Tibial nerve (tissue), 4 donors: ENCODE data around the gene DHX32. TPM values are rescaled to one million over a fixed set of nuclear protein-coding genes. Genes with fewer than 3 reads are reported as not detected.
"Not testable (repeated sequence)": the region's sequence is repeated elsewhere in the genome, so short reads cannot be mapped to it uniquely, and the experiment has no call there.

Experiments used
- DNase-seq, 2 donors: peaks; one replicate each; pipeline ENCODE4 v3.0.0-alpha.2; 2019; ENCODE audit warnings: low spot score in 2 of 2
- H3K27ac ChIP-seq, 4 donors: fragments of 200-600 bp; sonication (generic) in 3 of 4; one replicate each; pipeline ENCODE4 v1.5.1; 2017 to 2019; ENCODE audit warnings: mild to moderate bottlenecking in 1 of 4
- H3K27me3 ChIP-seq, 2 donors: fragments of 200-600 bp; sonication (generic) in 1 of 2; one replicate each; pipeline versions ENCODE4 v1.5.1 to v1.6.0; 2017 to 2019
- H3K36me3 ChIP-seq, 3 donors: fragments of 200-600 bp; sonication (generic); one replicate each; pipeline ENCODE4 v1.5.1; 2018 to 2019
- H3K4me1 ChIP-seq, 4 donors: fragments of 200-600 bp; sonication (generic) in 3 of 4; one replicate each; pipeline ENCODE4 v1.5.1; 2017 to 2019
- H3K4me3 ChIP-seq, 4 donors: fragments of 200-600 bp; sonication (generic) in 3 of 4; one replicate each; pipeline ENCODE4 v1.5.1; 2017 to 2019; ENCODE audit warnings: mild to moderate bottlenecking in 1 of 4, moderate library complexity in 1 of 4
- H3K9me3 ChIP-seq, 4 donors: fragments of 200-600 bp; sonication (generic) in 3 of 4; one replicate each; pipeline ENCODE4 v1.5.1; 2017 to 2019
- EP300 ChIP-seq, 2 donors: sonication (generic); formaldehyde crosslinking; IDR thresholded peaks; one replicate each; pipeline ENCODE4 v1.6.1; 2017; ENCODE audit warnings: antibody characterized with exemption in 2 of 2, mild to moderate bottlenecking in 1 of 2
- POLR2A ChIP-seq, 2 donors: fragments of 450-650 bp; IDR thresholded peaks; one replicate each; pipeline ENCODE4 v1.6.1; 2017; ENCODE audit warnings: antibody characterized with exemption in 2 of 2, mild to moderate bottlenecking in 2 of 2, moderate library complexity in 2 of 2
- WGBS, 2 donors: methylation state at CpG; one replicate each; pipeline ENCODE4 v1.1.5; 2018; 5-methylcytosine and 5-hydroxymethylcytosine counted together
- total RNA-seq, 4 donors: library from RNA; depleted of rRNA; stranded (reverse); fragments of >200 nt; gene quantifications; one replicate each; pipeline ENCODE4 v1.1.0, GENCODE V29; 2016
- TF ChIP-seq, protein P1 (sequence below), 5 experiments: fragments of 200-600 bp in 3 of 5; fragments of 450-650 bp in 2 of 5; sonication (generic) in 3 of 5; IDR thresholded peaks; one replicate each; pipeline ENCODE4 v1.5.1; 2016 to 2019; ENCODE audit warnings: antibody characterized with exemption in 5 of 5, mild to moderate bottlenecking in 3 of 5, moderate library complexity in 2 of 5

Gene DHX32, protein sequence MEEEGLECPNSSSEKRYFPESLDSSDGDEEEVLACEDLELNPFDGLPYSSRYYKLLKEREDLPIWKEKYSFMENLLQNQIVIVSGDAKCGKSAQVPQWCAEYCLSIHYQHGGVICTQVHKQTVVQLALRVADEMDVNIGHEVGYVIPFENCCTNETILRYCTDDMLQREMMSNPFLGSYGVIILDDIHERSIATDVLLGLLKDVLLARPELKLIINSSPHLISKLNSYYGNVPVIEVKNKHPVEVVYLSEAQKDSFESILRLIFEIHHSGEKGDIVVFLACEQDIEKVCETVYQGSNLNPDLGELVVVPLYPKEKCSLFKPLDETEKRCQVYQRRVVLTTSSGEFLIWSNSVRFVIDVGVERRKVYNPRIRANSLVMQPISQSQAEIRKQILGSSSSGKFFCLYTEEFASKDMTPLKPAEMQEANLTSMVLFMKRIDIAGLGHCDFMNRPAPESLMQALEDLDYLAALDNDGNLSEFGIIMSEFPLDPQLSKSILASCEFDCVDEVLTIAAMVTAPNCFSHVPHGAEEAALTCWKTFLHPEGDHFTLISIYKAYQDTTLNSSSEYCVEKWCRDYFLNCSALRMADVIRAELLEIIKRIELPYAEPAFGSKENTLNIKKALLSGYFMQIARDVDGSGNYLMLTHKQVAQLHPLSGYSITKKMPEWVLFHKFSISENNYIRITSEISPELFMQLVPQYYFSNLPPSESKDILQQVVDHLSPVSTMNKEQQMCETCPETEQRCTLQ
- total RNA-seq, result 10 to 100 TPM; 12.5 to 19.5 (median 15.8) TPM

DNA sequence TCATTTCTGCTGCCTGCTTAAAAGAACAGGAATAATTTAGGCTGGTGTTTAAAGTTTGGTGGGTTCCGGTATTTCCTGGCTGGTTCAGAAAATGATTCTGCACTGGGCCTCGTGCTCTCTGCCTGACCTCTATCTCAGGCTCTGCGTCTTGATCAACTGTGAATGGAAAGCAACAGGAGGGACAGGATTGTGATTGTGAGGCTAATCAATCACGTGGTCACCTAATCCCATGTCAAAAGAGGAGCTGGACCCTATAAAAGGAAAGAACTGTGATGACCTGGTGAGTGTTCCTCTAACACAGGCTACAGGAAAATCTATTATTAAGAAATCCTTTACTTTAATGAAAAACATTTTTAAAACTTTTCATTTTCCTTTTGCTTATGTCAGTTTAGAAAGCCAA lies at the start of gene DHX32:
TSS of gene DHX32 (minus strand) at position 101 of the 400 bp plus-strand sequence. CDS start 468 bp downstream, outside the sequence.
- H3K4me3 ChIP-seq, result no peak within 1 kb of the TSS
- H3K27me3 ChIP-seq, result no peaks in the 10 kb centered on the region
- H3K9me3 ChIP-seq, result peaks cover 0 to 6% (median 2%) of the 10 kb centered on the region in 4 donors
- TF ChIP-seq EP300 (IDR thresholded peaks at IDR 0.05) (no peak), POLR2A (IDR thresholded peaks at IDR 0.05) (no peak)
- TF ChIP-seq, protein P1, sequence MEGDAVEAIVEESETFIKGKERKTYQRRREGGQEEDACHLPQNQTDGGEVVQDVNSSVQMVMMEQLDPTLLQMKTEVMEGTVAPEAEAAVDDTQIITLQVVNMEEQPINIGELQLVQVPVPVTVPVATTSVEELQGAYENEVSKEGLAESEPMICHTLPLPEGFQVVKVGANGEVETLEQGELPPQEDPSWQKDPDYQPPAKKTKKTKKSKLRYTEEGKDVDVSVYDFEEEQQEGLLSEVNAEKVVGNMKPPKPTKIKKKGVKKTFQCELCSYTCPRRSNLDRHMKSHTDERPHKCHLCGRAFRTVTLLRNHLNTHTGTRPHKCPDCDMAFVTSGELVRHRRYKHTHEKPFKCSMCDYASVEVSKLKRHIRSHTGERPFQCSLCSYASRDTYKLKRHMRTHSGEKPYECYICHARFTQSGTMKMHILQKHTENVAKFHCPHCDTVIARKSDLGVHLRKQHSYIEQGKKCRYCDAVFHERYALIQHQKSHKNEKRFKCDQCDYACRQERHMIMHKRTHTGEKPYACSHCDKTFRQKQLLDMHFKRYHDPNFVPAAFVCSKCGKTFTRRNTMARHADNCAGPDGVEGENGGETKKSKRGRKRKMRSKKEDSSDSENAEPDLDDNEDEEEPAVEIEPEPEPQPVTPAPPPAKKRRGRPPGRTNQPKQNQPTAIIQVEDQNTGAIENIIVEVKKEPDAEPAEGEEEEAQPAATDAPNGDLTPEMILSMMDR (IDR thresholded peaks at IDR 0.05), result no peak
- H3K36me3 ChIP-seq, result peaks cover 0 to 57% (median 0%) of the 10 kb centered on the region in 3 donors
- WGBS, 2 donors, result 50 to 60% methylated on average over 4 of the region's 4 CpGs
- no peaks in the 10 kb centered on the region for H3K4me1 ChIP-seq
- no peak within 1 kb of the TSS for H3K27ac ChIP-seq
- DNase-seq, result no peak

DNA sequence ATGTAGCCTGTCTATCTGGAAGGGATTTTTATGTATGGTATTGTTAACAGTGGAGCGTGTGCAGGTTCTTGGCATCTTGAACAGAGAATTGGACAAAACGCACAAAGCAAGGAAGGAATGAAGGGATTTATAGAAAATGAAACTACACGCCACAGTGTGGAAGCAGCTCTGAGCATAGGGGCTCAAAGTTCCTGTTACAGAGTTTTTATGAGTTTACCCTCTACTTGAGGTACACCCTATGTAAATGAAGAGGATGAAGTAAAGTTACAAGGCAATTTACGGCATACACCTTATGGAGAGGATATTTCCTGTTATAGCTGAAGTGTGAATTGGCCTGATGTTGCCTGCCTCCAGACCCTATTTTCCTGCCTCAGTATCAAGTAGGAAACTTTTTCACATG lies 48.5 kb upstream of the DHX32 start:
- Histone ChIP-seq H3K4me3 (no peak overlapping the region), H3K9me3 (peaks cover 0 to 12% (median 0%) of the 10 kb centered on the region in 4 donors), H3K4me1 (no peaks in the 10 kb centered on the region), H3K27me3 (no peaks in the 10 kb centered on the region), H3K27ac (no peak overlapping the region), H3K36me3 (no peaks in the 10 kb centered on the region)
- TF ChIP-seq, protein P1 (IDR thresholded peaks at IDR 0.05), result no peak
- no peak for TF ChIP-seq POLR2A (IDR thresholded peaks at IDR 0.05)
- no peak for TF ChIP-seq EP300 (IDR thresholded peaks at IDR 0.05)
- whole genome bisulfite sequencing, 2 donors, result 84 to 89% methylated on average over 4 of the region's 4 CpGs
- no peak for DNase-seq

DNA sequence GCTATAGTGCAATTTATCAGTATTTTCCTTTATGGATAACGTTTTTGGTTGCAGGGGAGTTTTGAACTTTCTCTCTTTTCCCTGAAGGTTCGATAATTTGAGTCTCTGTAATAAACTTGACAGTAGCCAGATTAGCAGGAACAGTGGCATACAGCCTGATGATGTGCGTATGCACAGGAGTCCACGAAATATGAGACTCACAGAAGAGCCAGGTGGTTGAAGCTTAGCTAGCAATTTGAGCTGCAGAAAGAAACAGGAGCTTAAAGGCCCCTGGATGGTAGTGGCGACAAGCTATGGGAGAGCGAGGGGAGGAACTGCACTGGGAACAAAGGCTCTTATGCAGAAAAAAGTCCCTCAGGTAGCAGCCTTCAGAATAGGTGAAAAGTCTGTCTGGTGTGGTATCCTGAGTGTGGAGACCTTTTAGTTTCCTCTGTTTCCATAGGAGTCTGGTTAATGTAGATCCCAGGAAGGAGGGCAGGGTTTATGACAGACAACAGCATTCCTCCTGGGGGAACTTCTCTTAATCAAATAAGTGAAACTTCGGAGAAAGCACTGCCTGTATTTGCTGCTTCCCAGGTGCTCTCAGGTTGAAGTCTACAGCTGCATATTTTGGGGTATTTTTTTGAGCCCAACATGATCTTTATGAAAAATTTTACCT lies 48.0 kb upstream of the DHX32 start:
- WGBS, 2 donors, result 71 to 82% methylated on average over 7 of the region's 7 CpGs
- H3K27me3 ChIP-seq, result no peaks in the 10 kb centered on the region
- no peak overlapping the region for H3K27ac ChIP-seq
- no peaks in the 10 kb centered on the region for H3K4me1 ChIP-seq
- no peak overlapping the region for H3K4me3 ChIP-seq
- H3K9me3 ChIP-seq, result peaks cover 0 to 12% (median 0%) of the 10 kb centered on the region in 4 donors
- no peak for DNase-seq
- TF ChIP-seq, protein P1 (IDR thresholded peaks at IDR 0.05), result no peak
- TF ChIP-seq EP300 (IDR thresholded peaks at IDR 0.05) (no peak), POLR2A (IDR thresholded peaks at IDR 0.05) (no peak)
- no peaks in the 10 kb centered on the region for H3K36me3 ChIP-seq

DNA sequence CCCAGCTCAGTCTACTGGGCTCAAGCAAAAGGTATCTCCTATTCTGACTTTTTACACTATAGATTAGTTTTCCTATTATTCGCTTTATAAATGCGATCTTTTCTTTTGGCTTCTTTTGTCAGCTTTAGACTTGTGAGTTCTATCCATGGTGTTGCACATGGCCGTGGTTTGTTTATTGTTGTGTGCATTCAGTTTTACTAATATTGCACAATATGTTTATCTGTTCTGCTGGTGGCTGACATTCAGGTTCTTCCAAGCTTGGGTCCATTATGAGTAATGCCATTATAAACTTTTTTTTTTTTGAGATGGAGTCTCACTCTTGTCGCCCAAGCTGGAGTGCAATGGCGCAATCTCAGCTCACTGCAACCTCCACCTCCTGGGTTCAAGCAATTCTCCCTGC lies 46.2 kb upstream of the DHX32 start:
- H3K27ac ChIP-seq, H3K4me3 ChIP-seq, H3K9me3 ChIP-seq, DNase-seq, H3K36me3 ChIP-seq, H3K27me3 ChIP-seq, H3K4me1 ChIP-seq: not testable (repeated sequence)
- WGBS, 2 donors, result 68 to 78% methylated on average over 5 of the region's 5 CpGs

DNA sequence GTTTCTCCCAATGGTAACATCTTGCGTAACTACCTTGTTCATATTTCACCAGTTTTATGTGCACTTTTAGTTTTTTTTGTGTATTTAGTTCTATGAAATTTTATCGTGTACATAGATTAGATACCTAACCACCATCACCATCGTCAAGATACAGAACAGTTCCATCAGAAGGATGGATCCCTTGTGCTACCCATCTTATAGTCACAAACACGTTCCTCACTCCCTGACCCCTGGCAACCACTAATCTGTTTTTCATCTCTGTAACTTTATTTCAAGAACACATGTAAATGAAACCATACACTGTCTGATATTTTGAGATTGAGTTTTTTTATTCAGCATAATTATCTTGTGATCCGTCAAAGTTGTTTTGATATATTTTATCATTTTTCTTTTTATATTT lies 45.2 kb upstream of the DHX32 start:
- H3K27ac ChIP-seq, result no peak overlapping the region
- no peaks in the 10 kb centered on the region for H3K36me3 ChIP-seq
- WGBS, 2 donors, result 54 to 57% methylated on average over 5 of the region's 5 CpGs
- H3K4me1 ChIP-seq, result no peaks in the 10 kb centered on the region
- no peak for TF ChIP-seq EP300 (IDR thresholded peaks at IDR 0.05)
- TF ChIP-seq, protein P1 (IDR thresholded peaks at IDR 0.05), result no peak
- TF ChIP-seq POLR2A (IDR thresholded peaks at IDR 0.05), result no peak
- no peaks in the 10 kb centered on the region for H3K27me3 ChIP-seq
- H3K4me3 ChIP-seq, result no peak overlapping the region
- H3K9me3 ChIP-seq, result no peaks in the 10 kb centered on the region
- no peak for DNase-seq
